ENCODE measurements around the gene CYP4V2. TPM values are rescaled to one million over a fixed set of nuclear protein-coding genes. Genes with fewer than 3 reads are reported as not detected.

CYP4V2 gene
- total RNA-seq, 1 experiment from 2014 or later: 2.0 TPM

GRCh38 chr4:186170966-186171365 lies 20.4 kb upstream of the CYP4V2 start (continued):
- TF ChIP-seq STAT6 (CRISPR knock-in tag; conservative IDR thresholded peaks at IDR 0.05; ENCODE audit: low read depth) (no peak), ZNF671 (CRISPR knock-in tag; IDR thresholded peaks at IDR 0.05) (no peak), ZNF425 (CRISPR knock-in tag; conservative IDR thresholded peaks at IDR 0.05) (no peak)

- H3K36me3 Mint-ChIP-seq: no peaks in the 10 kb centered on the region
- ATAC-seq (no peak), DNase-seq (ENCODE audit: low spot score) (no peak)
- CTCF ChIA-PET: interaction anchor here (1.0 kb wide), 1 partner anchor 120 kb away, joined by 3 read pairs; no protein-coding TSS in a partner anchor
- no peak overlapping the region for H3K27ac Mint-ChIP-seq
- POLR2A ChIA-PET: no interaction called here
- TF ChIP-seq FOXP1 (CRISPR knock-in tag; IDR thresholded peaks at IDR 0.05; ENCODE audit: borderline replicate concordance) (no peak), PRDM15 (CRISPR knock-in tag; IDR thresholded peaks at IDR 0.05) (no peak), ZNF317 (CRISPR knock-in tag; IDR thresholded peaks at IDR 0.05; ENCODE audit: borderline replicate concordance, low read depth) (no peak), E2F5 (CRISPR knock-in tag; IDR thresholded peaks at IDR 0.05) (no peak), NFATC4 (CRISPR knock-in tag; IDR thresholded peaks at IDR 0.05) (no peak), ZNF232 (CRISPR knock-in tag; IDR thresholded peaks at IDR 0.05) (no peak), ZNF671 (CRISPR knock-in tag; IDR thresholded peaks at IDR 0.05) (no peak), ESRRA (CRISPR knock-in tag; IDR thresholded peaks at IDR 0.05; ENCODE audit: borderline replicate concordance) (no peak), HMGXB4 (CRISPR knock-in tag; IDR thresholded peaks at IDR 0.05) (no peak), FOXP4 (CRISPR knock-in tag; IDR thresholded peaks at IDR 0.05) (no peak), SOX15 (CRISPR knock-in tag; IDR thresholded peaks at IDR 0.05) (no peak)
- no peak overlapping the region for H3K4me3 Mint-ChIP-seq
- no peaks in the 10 kb centered on the region for H3K27me3 Mint-ChIP-seq (ENCODE audit: low read depth)
- H3K9me3 Mint-ChIP-seq: no peaks in the 10 kb centered on the region
- peaks cover 12% of the 10 kb centered on the region for H3K4me1 Mint-ChIP-seq
Observed at GRCh38 chr4:186172546-186172945, 18.8 kb upstream of the CYP4V2 start.
